ENCODE measurements around the gene UBE2U. TPM values are rescaled to one million over a fixed set of nuclear protein-coding genes. Genes with fewer than 3 reads are reported as not detected.

Gene UBE2U
- total and polyA plus RNA-seq, 10 of the 15 experiments (the other 5 are each of a cell fraction or from before 2014, with no cell fraction given), result not detected

DNA sequence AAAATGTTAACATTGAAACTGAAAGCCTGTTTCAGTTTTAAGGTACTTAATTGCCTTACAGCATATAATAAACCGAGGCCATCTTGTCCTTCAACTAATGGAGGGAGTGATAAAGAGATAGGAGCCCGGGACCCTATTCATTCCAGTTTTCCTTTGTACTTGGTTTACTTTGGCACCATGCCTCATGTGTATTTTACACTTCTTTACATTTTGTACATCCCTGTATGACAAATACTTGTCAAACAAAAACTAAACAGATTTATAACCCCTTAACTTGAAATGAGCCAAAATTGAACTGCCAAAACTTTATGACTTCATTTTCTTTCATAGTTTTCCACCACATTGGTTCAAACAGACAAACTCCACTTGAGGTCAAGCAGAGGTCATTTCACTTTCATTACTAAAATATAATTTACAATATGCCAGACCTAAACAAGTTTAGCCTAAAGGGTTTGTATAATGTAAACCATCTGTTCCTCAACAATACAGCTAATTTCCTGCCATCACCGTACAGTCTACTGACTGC lies 30.9 kb upstream of the UBE2U start (continued):
- TF ChIP-seq, protein P1, sequence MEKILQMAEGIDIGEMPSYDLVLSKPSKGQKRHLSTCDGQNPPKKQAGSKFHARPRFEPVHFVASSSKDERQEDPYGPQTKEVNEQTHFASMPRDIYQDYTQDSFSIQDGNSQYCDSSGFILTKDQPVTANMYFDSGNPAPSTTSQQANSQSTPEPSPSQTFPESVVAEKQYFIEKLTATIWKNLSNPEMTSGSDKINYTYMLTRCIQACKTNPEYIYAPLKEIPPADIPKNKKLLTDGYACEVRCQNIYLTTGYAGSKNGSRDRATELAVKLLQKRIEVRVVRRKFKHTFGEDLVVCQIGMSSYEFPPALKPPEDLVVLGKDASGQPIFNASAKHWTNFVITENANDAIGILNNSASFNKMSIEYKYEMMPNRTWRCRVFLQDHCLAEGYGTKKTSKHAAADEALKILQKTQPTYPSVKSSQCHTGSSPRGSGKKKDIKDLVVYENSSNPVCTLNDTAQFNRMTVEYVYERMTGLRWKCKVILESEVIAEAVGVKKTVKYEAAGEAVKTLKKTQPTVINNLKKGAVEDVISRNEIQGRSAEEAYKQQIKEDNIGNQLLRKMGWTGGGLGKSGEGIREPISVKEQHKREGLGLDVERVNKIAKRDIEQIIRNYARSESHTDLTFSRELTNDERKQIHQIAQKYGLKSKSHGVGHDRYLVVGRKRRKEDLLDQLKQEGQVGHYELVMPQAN (conservative IDR thresholded peaks at IDR 0.05), result no peak
- TF ChIP-seq, protein P2, sequence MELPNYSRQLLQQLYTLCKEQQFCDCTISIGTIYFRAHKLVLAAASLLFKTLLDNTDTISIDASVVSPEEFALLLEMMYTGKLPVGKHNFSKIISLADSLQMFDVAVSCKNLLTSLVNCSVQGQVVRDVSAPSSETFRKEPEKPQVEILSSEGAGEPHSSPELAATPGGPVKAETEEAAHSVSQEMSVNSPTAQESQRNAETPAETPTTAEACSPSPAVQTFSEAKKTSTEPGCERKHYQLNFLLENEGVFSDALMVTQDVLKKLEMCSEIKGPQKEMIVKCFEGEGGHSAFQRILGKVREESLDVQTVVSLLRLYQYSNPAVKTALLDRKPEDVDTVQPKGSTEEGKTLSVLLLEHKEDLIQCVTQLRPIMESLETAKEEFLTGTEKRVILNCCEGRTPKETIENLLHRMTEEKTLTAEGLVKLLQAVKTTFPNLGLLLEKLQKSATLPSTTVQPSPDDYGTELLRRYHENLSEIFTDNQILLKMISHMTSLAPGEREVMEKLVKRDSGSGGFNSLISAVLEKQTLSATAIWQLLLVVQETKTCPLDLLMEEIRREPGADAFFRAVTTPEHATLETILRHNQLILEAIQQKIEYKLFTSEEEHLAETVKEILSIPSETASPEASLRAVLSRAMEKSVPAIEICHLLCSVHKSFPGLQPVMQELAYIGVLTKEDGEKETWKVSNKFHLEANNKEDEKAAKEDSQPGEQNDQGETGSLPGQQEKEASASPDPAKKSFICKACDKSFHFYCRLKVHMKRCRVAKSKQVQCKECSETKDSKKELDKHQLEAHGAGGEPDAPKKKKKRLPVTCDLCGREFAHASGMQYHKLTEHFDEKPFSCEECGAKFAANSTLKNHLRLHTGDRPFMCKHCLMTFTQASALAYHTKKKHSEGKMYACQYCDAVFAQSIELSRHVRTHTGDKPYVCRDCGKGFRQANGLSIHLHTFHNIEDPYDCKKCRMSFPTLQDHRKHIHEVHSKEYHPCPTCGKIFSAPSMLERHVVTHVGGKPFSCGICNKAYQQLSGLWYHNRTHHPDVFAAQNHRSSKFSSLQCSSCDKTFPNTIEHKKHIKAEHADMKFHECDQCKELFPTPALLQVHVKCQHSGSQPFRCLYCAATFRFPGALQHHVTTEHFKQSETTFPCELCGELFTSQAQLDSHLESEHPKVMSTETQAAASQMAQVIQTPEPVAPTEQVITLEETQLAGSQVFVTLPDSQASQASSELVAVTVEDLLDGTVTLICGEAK (IDR thresholded peaks at IDR 0.05; ENCODE audit: borderline replicate concordance), result peak; percentile 83
- TF ChIP-seq POU2F2 (IDR thresholded peaks at IDR 0.05; ENCODE audit: borderline replicate concordance, low read depth, low read length) (no peak), RELB (IDR thresholded peaks at IDR 0.05; ENCODE audit: low read depth) (no peak), CREB1 (IDR thresholded peaks at IDR 0.05; ENCODE audit: low read depth) (no peak), RB1 (IDR thresholded peaks at IDR 0.05; ENCODE audit: borderline replicate concordance) (no peak), NFIC (IDR thresholded peaks at IDR 0.05; ENCODE audit: low read depth, low read length) (peak; percentile 58), JUNB (IDR thresholded peaks at IDR 0.05) (peak; percentile 10; the same call in 1 of the 2 replicates), BMI1 (IDR thresholded peaks at IDR 0.05; ENCODE audit: borderline replicate concordance) (no peak), NR2C2 (IDR thresholded peaks at IDR 0.05; ENCODE audit: borderline replicate concordance, control insufficient read depth, insufficient read length, low read depth) (no peak), POLR2AphosphoS2 (IDR thresholded peaks at IDR 0.05; ENCODE audit: low read depth, low read length) (no peak), POLR2AphosphoS5 (IDR thresholded peaks at IDR 0.05; ENCODE audit: low read length) (no peak), SP1 (IDR thresholded peaks at IDR 0.05; ENCODE audit: low read depth, low read length) (no peak), USF1 (IDR thresholded peaks at IDR 0.05; ENCODE audit: borderline replicate concordance, extremely low read length, insufficient read depth, low read depth, low read length) (no peak), TCF7 (IDR thresholded peaks at IDR 0.05; ENCODE audit: borderline replicate concordance) (peak; percentile 19; the same call in 1 of the 2 replicates), MTA2 (IDR thresholded peaks at IDR 0.05; ENCODE audit: low read depth) (no peak; the same call in 1 of the 2 replicates), WRNIP1 (IDR thresholded peaks at IDR 0.05; ENCODE audit: borderline replicate concordance, low read depth, low read length) (no peak)
- TF ChIP-seq, protein P3, sequence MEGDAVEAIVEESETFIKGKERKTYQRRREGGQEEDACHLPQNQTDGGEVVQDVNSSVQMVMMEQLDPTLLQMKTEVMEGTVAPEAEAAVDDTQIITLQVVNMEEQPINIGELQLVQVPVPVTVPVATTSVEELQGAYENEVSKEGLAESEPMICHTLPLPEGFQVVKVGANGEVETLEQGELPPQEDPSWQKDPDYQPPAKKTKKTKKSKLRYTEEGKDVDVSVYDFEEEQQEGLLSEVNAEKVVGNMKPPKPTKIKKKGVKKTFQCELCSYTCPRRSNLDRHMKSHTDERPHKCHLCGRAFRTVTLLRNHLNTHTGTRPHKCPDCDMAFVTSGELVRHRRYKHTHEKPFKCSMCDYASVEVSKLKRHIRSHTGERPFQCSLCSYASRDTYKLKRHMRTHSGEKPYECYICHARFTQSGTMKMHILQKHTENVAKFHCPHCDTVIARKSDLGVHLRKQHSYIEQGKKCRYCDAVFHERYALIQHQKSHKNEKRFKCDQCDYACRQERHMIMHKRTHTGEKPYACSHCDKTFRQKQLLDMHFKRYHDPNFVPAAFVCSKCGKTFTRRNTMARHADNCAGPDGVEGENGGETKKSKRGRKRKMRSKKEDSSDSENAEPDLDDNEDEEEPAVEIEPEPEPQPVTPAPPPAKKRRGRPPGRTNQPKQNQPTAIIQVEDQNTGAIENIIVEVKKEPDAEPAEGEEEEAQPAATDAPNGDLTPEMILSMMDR (IDR thresholded peaks at IDR 0.05 in 2 of 3, conservative IDR thresholded peaks at IDR 0.05 in 1 of 3; ENCODE audit: control insufficient read depth in 2 of 3, extremely low read depth in 1 of 3, insufficient read depth in 1 of 3, low read depth in 3 of 3, low read length in 3 of 3), result no peak

Measured in GM12878 (cell line).